Stimulated activated CD4-positive, alpha-beta T cell treated with anti-CD3 and anti-CD28 coated beads, Interleukin-15, amount 100 ng/mL, for 48 hours (primary cell): ENCODE data around the gene NR2F2.

Experiments
- DNase-seq, 2 donors: peaks; one replicate each; pipeline ENCODE4 v3.0.0-alpha.2; 2020; ENCODE audit warnings: low read depth in 2 of 2

Gene NR2F2

DNA sequence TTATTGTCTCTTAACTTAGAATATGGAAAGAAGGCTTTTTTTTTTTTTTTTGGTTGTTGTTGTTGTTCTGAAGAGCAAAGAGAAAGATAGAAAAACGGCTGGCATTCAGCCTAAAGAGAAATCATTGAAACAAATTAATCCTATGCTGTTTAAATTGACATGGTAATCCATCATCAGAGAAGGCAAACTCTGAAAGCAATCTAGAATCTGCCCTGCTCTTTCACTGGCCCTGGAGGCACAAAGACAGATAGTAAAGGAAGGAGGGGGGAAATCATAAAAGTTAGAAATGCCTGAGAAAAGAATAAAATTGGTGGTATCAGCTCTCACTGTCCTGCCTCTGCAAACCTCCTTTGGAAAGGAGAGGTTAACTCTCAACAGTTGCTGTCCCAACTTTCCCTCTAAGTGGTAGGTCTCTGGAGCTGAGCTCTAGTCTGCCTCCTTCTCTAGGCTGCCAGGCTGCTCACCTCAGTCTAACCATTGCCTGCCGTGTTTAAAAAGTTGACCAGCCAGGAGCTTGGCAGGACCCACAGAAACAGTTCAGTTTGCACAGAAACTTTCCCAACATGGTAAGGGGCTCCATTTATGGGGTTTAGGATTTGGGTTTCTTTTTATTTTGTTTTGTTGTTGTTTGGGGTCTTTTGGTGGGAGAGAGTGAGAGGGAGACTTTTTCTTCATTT lies 13.4 kb upstream of the NR2F2 start:
- no peak for DNase-seq

DNA sequence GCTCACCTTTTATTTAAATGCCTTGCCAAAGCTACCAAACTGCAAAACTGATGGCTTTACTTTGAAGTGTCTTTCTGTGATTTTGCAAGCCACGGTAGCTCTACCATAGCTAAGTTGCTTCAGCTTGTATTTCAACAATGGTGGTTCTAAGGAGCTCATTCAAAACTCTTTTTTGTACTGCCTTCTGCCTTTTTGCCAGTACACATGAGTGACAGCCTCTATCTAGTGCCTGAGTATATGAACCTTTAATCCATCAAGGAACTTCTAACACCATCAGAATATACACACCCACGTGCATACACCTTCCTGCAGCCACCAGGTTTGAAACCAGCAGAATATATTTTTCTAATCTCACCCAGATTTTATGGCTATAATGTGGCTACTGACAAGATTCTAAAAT lies 10.4 kb upstream of the NR2F2 start:
- DNase-seq, result no peak

- no peak for DNase-seq
Observed at GRCh38 chr15:96320703-96321638, 9.5 kb upstream of the NR2F2 start.

DNA sequence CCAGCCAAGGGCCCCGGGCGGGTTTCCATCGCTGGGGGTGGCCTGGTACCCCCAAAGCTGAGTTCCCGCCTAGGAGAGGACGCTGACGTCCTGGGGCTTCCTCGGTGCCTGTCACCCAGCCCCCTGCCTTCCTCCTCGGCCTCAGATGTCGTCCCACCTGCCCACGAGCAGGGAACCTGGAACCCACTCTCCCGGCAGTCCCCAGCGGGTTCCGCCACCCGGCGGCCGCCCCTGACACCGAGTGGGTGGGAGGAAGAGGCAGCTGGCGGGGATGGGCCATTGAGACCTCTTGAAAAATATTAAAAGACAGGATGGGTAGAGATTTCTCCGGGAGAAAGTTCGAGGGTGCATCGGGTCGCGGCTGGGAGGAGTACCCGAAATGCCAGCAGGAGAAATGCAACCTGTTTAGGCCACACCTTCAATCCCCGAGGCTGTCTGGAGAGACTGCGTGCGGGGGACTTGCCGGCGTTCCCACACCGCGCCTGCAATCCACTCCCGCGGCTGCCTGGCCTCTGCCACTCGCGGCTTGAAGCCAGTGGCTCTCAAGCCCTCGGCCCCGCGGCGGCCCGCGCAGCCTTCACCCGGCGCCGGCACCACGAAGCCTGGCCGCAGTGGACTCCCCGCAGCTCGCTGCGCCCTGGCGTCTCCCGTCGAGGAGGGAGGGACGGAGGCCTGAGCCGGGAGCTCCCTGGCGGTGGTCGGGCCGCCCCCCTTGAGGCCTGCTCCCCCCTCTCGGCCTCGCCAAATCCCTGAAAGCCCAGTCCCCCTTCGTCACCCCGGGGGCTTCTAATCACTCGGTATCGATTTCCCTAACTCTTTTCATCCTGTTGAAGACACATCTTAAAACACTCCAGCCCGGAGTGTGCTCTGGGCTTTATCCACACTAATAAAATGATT lies 8.6 kb upstream of the NR2F2 start:
- DNase-seq, result no peak

DNA sequence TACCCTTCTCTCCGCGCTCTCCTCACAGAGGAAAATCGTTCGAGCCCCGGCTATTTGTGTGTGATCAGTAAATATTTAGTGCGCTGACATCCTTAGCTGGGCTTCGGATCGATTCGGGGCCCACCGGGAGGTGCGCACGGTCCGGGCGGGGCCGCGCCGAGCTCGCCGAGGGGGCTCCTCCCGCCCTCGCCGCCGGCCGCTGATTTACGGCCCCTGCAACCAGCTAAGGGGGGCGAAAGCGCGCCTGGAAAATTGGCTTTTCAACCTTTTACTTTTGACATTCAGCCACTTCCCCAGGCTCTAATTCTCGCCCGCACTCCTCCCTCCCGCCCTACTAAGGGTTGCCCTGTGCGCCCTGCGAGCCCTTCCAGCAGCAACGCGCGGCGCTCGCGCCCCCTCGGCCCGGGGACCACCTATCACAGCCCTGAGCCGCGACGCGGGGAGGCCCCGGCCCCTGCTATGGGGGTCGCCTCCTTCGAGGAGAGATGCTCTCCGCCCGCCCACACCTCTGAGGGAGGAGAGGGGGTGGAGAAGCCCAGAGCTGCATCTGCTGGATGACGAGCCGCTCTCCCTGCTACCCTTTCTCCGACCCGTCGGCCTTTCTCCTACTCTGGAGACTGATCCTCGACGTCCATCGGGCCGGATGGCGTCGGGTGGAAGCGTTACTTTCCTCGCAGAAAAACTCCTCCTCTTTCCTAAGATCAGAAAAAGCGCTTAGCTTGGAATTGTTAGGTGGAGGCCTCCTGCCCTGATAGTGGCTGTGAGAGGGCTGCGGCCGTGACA lies 7.8 kb upstream of the NR2F2 start:
- no peak for DNase-seq

GRCh38 chr15:96323319-96324145 lies 7.0 kb upstream of the NR2F2 start:
- no peak for DNase-seq

- DNase-seq, result no peak
Observed at GRCh38 chr15:96324192-96324895, 6.2 kb upstream of the NR2F2 start.

- DNase-seq, result no peak
Observed at GRCh38 chr15:96324940-96325540, 5.5 kb upstream of the NR2F2 start.

DNA sequence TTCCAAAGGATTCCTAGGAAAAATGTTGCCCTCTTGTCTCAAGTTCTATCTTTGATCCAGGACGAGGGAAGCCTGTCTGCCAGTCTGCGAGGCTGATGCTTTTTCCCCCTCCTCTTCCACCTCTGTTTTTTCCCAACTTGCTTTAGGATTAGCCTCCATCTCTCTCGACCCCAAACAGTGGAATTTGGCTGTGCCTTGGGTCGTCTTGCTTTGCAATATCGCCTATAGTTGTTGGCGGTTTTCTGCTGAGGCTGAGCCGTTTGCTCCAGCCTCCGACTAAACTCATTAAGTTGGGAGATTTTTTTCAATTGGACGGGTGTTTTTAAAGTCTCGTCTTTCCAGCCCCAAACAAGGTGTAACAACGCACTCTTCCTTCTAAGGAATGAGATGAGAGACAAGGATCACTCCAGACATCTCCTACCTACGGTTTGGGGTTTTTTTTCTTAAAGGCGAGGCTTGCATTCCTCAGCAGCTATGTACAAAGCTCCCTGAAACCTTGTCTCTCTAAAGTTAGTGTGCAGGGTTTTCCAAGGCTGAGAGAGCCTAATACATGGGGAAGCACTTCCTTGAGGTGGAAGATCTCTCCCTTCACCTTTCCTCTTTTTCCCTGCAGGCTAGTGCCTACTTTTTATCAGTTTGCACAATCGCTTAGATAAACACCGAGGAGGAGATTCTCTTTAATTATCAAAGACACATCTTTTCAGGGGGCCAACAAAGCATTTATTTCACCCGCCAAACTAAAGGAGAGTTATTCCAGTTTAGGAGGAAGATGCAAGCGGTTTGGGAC lies 4.8 kb upstream of the NR2F2 start:
- DNase-seq, result no peak

- no peak for DNase-seq
Observed at GRCh38 chr15:96326328-96327154, 4.0 kb upstream of the NR2F2 start.

DNA sequence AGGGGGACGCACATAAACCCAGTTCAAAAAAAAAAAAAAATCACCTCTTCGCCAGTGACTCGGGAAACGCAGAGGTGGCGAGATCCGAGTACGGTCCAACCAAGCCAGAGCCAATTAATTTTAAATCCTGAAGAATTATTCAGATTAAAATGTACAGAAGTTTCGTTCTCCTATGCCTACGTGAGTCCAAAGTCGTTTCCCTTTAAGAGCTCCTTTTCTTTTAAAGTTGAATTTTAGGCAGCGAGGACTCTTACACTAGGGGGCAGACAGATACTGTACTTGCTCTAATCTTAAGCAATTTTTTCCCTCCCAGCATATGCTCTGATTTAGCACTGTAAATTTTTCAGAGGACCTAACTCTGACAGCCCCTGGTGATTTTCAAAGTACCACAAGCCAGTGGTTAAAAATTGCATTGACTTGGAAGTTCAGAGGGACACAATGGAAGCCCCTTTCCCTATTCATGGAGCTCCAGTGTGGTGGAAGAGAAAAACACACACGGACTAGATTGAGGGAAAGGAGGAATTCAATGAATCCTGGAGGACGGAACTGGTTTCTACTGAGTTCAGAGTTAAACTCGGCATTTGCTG lies 3.3 kb upstream of the NR2F2 start:
- DNase-seq, result no peak

- DNase-seq, result no peak
Observed at GRCh38 chr15:96328181-96328876, 2.2 kb upstream of the NR2F2 start.

DNA sequence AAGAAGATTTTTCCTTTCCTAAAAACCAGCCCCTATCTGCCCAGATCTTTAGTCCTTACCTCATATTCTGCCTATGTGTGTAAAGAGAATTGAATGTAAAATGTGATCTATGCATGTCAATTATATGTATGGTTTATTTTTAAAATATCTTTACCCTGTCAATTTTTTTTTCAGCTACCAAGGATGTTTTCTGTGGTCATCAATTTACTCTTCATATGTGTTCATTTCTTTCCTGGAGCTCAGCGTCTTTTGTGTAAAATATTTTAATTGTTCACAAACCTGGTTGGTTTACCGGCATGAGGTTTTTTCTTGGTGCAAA lies 1.7 kb upstream of the NR2F2 start:
- DNase-seq, result no peak

- no peak for DNase-seq
Observed at GRCh38 chr15:96329403-96329981, 1.0 kb upstream of the NR2F2 start.

DNA sequence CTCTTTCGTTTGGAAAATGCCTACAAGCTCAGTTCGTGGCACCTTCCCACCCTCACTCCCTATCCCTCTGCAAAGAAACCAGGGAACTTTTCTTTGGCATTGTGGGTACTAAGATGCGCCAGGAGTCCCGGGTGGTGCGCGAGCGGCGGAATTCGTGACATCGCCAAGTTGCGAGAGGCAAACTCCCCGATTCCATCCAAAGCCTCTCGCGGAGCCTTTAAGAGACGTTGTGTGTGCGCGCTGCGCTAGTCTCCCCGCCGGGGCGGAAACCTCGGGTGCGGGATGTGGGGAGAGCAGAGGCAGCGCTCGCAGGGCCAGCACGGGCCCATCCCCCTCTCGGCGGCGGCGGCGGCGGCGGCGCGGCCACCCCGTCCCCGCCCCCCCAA lies 443 bp upstream of the NR2F2 start:
- DNase-seq, result no peak

DNA sequence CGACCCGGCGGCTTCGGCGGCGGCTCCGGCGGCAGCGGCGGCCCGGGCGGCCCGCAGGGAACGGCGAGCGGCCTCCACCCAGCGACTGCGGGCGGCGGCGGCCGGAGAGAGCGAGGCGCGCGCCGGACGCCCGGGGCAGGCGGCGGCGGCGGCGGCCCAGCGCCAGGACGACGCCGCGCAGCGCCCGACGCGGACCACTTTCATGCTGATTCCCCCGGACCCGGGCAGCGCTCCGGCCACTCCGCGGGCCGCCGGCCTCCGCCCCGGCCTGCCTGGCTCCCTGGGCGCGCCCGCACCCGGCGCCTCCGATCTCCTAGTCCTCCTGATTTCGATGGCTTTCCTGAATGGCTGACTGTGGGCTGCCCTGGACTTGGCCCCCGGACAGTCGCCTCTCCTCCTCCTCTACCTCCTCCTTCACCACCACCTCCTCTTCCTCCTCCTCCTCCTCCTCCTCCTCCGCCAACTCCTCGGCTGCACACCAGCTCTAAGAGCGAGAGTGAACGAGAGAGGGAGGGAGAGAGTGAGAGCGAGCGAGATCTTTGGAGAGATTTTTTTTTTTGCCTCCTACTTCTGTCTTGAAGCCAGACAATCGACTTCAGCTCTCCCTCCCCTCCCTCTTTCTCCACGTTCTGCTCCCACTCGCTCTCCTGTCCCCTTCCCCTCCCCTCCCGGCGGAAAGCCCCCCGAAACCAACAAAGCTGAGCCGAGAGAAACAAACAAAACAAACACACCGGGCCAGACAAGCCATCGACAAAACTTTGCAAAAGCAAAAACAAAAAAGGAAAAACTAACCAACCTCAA lies 844 bp downstream of the NR2F2 start:
- no peak for DNase-seq
